Measurements from ENCODE around the gene PLCB4.

GRCh38 chr20:9514072-9514460 is 445.2 kb downstream of the PLCB4 start:
- no peak for TF ChIP-seq POLR2AphosphoS5 (IDR thresholded peaks at IDR 0.05; ENCODE audit: low read depth, low read length)
- no peak for TF ChIP-seq SPI1 (IDR thresholded peaks at IDR 0.05; ENCODE audit: low read depth, low read length)
- no peak for TF ChIP-seq POLR2A (IDR thresholded peaks at IDR 0.05; ENCODE audit: low read depth, low read length)
- no peak for TF ChIP-seq TAF1 (IDR thresholded peaks at IDR 0.05; ENCODE audit: low read depth, low read length)
